IPS-18c (cell line): ENCODE measurements around the gene SUCO.
"Not testable (repeated sequence)": the region's sequence is repeated elsewhere in the genome, so short reads cannot be mapped to it uniquely, and the experiment has no call there.

Source experiments
- H3K4me3 ChIP-seq: 2 replicates; pipeline ENCODE4 v1.7.0; 2013; ENCODE audit warnings: low read depth, mild to moderate bottlenecking, low read length, moderate library complexity; ENCODE audit not compliant: insufficient read depth
- H3K9me3 ChIP-seq: one replicate; pipeline ENCODE4 v1.6.1; 2013; ENCODE audit warnings: mild to moderate bottlenecking, low read length, moderate library complexity; ENCODE audit not compliant: control insufficient read depth, insufficient read depth

SUCO gene

DNA sequence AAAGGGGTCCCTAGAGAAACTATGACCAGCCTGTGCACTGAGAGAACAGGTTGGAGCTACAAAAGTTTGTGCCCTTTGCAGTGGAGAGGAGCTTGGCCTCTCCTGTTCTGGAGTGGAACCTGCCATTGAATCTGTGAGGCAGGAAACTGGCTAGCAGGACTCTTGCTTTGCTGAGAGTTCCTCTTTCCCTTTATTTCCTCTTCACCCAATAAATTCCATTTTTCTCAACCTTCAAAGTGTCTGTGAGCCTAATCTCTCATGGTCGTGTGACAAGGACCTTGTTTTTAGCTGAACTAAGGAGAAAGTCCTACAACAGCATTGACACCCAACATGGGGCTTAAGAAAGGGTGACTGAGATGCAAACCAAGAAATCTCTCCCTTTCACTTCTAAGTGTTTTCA is 83.2 kb downstream of the SUCO start:
- Histone ChIP-seq H3K4me3 (no peak overlapping the region), H3K9me3 (peaks cover 14% of the 10 kb centered on the region)

DNA sequence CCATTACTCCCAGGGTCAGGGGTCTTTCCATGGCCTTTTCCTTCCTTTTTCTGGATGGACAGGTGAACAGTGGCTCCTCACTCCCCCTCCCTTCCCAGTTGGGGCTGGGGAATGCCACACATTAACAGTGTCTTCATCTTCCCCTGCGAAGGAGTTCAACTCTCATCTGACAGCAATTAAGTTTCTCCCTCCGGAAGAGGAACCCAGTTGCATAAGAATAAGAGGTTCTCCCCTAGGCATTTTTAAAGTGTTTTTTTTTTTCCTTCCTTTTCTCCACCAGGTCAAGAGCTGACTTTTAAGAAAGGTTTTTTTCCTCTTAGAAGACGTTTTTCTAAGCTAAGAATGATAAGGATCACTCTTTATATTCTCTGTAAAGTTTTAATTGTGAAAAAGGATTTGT is 83.7 kb downstream of the SUCO start:
- H3K9me3 ChIP-seq, result peaks cover 14% of the 10 kb centered on the region

DNA sequence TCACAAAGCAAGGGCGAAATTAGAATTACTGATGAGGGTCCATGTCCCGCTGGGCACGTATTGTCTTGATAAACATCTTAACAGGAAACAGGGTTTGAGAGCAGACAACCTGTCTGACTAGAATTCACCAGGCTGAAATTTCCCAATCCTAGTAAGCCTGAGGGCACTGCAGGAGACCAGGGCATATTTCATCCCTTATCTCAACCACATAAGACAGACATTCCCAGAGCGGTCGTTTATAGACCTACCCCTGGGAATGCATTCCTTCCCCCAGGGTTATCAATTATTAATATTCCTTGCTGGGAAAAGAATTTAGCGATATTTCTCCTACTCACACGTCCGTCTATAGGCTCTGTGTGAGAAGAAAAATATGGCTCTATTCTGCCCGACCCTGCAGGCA is 87.7 kb downstream of the SUCO start:
- peaks cover 14% of the 10 kb centered on the region for H3K9me3 ChIP-seq

More for the DNA sequence above, 83.7 kb downstream of the SUCO start:
- H3K4me3 ChIP-seq, result no peak overlapping the region

DNA sequence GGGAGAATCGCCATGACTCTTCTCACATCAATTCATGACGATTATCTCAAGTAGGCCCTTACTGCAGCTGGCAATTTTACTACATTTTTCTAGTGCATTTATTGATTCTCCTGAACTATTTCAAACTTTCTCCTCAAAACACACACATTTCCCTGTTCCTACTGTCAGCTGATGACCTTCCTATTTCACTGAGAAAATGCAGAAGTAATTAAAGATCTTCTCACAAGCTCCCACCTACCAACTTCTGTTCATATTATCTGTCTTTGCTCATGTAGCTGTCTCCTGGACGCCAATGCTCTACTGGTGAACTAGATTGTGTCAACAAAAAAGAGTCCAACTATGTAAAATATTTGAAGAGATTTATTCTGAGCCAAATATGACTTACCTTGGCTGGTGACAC is 89.6 kb downstream of the SUCO start:
- Histone ChIP-seq H3K4me3 (no peak overlapping the region), H3K9me3 (peaks cover 14% of the 10 kb centered on the region)

More for the DNA sequence above, 87.7 kb downstream of the SUCO start:
- H3K4me3 ChIP-seq, result not testable (repeated sequence)

DNA sequence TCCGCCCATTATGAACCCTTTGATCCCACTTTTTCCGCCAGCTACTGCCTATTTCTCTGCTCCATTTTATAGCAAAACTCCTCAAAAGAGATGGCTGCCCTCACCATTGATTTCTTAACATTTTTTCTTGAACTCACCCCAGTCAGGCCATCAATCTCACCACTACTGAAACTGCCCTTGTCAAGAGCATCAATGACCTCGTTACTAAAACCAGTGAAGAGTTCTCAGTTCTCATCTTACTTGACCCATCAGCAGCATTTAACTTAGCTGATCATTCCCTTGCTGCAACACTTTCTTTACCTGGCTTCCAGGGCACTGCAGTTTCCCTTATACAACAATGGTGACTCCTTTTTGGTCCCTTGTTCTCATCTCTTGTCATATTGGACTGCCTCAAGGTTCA is 90.8 kb downstream of the SUCO start:
- no peak overlapping the region for H3K4me3 ChIP-seq
- peaks cover 14% of the 10 kb centered on the region for H3K9me3 ChIP-seq

DNA sequence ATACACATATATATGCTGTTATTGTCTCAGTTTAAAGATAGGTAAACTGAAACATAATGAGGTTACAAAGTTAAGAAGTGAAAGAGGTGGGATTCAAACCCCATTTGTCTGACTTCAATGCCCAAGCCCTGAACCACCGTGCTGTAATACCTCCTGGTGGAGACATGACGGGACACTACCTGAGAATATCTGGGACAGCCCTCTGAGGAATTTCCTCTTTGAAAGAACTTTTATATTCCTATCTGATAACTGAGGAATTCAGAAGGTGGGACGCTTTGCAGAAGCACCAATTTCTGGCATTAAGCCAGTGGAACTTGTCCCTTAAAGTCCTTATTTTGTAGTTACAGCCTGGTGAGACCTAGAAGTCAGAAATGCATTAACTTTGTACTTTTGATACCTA is 93.9 kb downstream of the SUCO start:
- H3K4me3 ChIP-seq, result no peak overlapping the region
- no peaks in the 10 kb centered on the region for H3K9me3 ChIP-seq

DNA sequence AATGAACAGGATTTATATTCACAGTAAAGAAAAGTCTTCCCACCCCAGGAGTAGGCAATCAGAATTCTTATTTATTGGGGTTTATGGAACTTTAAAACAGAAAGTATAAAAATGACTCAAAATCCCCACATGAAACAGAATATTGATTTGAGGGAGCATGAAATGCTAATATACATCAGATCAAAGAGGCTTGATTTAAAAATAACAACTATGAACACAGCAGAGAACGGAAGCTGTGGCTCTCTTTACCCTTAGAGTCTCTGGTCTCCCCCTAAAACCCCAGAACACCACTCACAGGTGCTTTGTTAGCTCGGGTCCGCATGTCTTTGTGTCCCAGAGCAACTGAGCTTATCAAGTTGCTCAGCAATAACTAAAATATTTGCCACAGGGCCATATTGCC is 94.8 kb downstream of the SUCO start:
- Histone ChIP-seq H3K4me3 (no peak overlapping the region), H3K9me3 (no peaks in the 10 kb centered on the region)

DNA sequence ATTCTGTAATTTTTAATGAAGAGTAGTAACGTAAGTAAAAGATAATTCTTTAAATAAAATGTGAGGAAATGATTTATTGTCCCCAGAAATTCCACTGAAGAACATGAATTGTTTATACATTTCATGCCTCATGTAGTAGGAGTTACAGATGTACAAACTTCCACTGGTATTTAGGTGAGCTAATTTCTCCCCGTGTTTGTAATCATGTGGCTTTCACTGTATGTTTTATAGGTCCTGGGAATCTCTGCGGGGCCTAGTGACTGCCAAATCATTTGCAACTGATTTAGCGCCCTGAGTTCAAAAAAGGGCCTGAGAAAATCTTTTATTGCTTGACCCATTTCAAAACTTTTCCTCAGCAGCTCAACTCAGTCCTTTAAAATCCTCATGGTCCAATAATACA is 95.5 kb downstream of the SUCO start:
- no peaks in the 10 kb centered on the region for H3K9me3 ChIP-seq
- no peak overlapping the region for H3K4me3 ChIP-seq

DNA sequence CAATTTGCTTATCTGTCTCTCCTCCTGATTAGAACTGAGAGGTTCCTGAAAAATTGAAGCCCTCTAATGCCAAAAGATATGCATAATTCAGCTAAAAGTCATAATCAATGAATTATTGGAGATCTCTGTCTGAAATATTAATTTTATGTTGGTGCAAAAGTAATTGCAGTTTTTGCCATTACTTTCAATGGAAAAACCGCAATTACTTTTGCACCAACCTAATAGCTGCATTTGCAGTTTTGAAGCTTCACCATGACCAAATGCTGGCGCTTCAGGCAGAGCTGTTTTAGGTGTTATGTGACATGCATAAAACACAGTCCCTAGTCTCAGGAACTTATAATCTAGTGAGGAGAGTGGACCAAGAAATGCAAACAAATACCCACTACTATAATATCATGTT is 96.2 kb downstream of the SUCO start:
- no peak overlapping the region for H3K4me3 ChIP-seq
- H3K9me3 ChIP-seq, result no peaks in the 10 kb centered on the region

DNA sequence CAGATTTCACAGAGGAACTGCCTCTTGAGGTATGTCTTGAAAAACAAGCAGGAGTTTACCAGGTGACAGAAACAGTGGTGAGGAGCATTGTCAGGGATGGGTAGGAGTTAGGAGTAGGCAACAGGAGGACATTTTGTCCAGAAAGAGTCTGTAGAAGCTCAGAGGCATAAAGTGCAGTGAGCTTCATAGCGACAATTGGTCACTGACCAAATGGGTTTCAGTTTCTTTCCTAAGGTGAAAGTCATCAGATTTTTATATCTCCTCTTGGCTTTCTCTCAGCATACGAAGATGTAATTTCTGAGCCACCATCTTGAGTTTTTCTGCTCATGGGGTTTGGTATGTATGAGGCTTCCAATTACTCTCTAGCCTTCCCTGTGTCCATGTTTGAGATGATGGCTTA is 96.7 kb downstream of the SUCO start:
- Histone ChIP-seq H3K9me3 (no peaks in the 10 kb centered on the region), H3K4me3 (no peak overlapping the region)

DNA sequence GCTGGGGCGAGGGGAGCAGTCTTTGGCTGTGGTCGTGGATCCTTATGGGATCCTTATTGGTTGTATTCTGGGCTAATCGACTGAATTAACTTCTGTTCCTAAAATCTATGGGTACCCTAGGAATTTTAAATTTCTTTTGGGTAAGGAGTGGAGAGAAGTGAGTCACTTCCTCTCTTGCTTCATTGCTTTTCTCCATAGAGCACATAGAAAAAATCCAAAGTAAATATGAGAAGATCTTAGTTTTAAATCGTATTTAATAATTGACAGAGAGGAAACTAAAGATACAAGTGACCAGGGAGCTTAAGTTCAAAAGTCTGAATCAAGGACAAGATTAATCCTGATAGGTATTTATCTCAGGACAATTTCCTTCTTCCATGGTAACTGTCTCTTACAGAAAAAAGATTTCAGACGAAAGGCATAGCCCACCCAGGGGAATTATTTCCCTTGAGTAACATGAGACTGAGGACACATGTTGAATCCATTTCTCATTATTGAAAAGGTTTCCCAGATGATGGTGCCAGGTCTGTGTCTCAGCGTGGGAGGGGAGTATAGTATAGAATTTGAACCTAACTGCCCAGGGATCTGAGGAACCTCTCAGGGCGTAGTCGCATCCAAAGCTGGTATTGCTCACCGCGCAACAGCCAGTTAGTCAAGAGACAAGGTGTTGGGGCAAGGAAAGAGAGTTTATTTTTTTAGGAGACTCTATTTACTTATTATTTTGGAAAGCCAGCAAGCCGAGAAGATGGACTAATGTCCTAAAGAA is 97.3 kb downstream of the SUCO start:
- no peak overlapping the region for H3K4me3 ChIP-seq
- no peaks in the 10 kb centered on the region for H3K9me3 ChIP-seq

DNA sequence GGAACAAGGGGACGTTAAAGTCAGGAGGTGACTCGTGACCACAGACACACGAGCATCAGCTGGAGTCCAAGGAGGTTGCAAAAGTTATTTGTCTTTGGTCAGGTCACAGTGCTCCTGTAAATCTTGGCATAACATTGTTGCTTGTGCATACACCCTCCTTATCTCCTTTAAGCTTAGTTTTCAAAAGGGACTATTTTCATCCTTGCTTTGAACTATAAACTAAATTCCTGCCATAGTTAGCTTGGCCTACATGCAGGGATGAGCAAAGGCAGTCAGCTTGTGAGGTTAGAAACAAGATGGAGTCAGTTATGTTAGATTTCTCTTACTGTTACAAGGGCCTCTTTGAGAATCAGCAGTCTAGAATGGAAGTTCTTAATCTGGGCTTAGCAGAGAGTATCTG is 97.9 kb downstream of the SUCO start:
- no peak overlapping the region for H3K4me3 ChIP-seq
- H3K9me3 ChIP-seq, result peaks cover 2% of the 10 kb centered on the region

DNA sequence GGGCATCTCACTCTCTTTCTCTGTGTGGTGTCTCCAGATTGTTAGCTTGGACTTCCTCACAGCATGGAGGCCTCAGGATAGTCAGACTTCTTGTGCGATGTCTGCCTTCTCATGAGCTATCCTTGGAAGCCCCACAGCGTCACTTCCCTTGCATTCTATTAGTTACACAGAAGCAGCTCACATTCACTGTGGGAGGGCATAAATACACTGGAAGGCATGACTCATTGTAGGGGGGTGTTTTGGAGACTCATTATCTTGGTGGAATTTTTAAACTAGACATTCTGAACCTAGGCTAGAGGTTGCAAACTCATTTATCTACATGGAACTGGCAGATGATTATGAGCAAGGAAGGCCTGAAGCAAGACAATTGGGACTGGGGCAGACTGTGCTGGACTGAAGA is 104.6 kb downstream of the SUCO start:
- no peak overlapping the region for H3K4me3 ChIP-seq
- H3K9me3 ChIP-seq, result peaks cover 2% of the 10 kb centered on the region

DNA sequence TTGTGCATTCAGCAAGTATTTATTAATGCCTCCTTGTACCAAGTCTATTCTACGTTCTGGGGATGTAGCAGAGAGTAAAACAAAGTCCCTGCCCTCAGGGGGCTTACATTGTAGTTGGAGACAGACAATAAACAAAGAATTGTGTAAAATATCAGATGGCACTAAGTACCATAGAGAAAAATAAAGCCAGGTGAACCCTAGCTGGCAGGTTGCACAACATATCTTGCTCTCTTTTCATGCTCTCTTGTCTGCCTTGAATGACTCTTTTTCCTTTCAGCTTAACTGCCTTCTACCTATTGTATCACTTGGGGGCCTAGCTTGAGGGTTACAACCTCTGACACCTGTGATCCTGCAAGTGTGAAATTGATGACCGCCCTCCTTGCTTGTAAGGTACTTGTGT is 105.3 kb downstream of the SUCO start:
- Histone ChIP-seq H3K9me3 (peaks cover 2% of the 10 kb centered on the region), H3K4me3 (no peak overlapping the region)

DNA sequence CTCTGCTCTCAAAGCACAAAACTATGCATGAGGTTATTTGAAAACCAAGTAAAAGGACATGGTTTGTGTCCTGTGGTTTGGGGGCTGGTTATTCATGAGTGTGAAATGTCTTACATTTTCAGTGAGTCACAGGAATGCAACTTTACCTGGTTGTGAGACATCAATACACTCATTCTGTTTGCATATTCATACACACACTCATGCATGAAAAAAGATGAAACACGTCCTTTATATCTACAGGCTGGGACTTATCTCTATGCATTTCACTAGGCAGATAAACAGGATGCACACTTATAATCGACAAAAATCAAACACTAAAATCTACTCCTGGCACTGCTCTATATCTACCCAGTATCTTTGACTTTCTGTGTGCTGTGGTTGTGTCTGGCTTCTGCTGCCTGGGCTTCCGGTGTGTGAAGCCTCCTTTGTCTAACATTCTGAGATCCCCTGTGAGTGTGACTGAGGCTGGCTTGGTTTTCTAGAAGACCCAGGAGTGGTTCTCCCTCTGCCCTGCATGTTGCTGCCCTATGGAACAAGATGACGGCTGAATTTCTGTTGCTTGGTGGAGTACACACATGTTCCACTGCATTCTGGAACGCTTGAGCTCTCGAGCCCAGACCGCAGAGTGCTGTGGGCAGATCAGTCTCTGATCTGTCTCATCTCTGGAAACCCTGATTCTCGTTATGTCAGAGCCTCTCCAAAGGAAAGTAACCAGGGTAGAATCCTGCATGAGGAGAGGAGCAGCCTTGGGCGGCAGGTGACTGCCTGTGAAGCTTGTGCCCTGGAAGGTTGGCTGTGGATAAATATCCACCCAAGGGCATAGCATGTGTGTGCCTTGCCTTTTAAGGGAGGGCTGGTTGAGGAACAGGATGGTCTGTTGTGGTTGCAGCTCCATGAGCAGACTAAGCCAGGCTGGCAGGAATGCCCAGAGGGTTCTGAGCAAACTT is 106.2 kb downstream of the SUCO start:
- Histone ChIP-seq H3K9me3 (peaks cover 2% of the 10 kb centered on the region), H3K4me3 (no peak overlapping the region; the same call in 1 of the 2 replicates)

DNA sequence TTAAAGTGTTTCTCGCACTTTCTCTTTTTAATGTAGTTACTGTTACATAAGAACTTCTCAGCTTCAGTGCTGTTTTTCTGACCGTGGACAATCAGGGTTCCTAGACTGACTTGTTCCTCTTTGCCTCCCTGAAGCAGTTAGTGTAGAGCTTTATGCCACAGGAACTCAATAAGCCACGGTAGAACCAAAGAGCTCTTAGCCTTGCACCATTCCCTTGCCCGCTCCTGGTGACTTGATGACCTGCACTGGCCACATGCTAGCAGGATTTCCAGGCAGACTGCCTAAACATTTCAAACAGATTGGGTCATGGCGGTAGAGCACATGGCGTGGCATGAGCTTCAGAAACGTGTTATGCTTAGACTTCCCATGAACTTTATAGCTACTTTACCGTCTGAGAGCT is 107.2 kb downstream of the SUCO start:
- Histone ChIP-seq H3K9me3 (peaks cover 2% of the 10 kb centered on the region), H3K4me3 (no peak overlapping the region)

DNA sequence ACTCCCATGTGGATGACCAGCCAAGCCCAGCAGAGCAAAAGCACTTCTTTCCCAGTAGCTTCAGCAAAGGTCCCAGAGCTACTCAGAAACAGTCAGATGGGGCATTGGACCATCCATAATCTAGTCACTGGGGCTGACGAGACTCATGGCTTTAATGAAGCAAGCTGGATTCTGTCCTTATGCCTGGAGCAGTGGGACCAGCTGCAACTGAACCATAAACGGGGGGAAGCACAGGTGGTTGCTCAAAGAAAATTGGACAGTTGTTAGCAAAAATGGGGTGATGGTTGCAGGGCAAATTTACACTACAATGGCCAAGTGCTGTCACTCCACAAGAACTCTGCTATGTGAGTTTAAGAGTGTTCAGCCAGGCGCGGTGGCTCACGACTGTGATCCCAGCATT is 108.5 kb downstream of the SUCO start:
- no peak overlapping the region for H3K4me3 ChIP-seq
- H3K9me3 ChIP-seq, result no peaks in the 10 kb centered on the region

DNA sequence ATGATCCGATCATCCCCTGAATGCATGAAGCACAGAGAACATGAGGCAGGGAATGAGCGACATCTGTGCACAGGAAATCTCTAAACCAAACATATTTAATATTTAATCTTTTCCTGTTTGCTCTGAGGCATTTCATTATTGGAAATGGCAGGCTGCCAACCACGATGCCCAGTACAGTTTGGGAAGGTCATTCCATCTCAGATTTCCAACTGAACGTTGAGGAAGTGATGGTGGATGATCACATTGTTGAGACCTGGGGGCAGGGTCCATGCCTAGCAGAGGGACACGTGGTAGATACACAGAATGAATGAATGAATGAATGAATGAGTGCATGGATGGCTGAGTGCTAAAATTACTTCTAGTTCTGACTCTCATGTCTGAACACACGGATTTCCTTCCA is 110.0 kb downstream of the SUCO start:
- Histone ChIP-seq H3K4me3 (no peak overlapping the region), H3K9me3 (no peaks in the 10 kb centered on the region)
